Stimulated activated CD8-positive, alpha-beta memory T cell treated with anti-CD3 and anti-CD28 coated beads, Interleukin-2, amount 100 ng/mL, for 48 hours (primary cell): ENCODE results near the gene UNC5C.

Experiments used
- DNase-seq, 2 donors: peaks; one replicate each; pipeline ENCODE4 v3.0.0-alpha.2; 2020; ENCODE audit warnings: low read depth in 2 of 2

UNC5C gene

GRCh38 chr4:95546866-95547714, 1.7 kb downstream of the UNC5C start:
- DNase-seq: no peak

- DNase-seq: no peak
Observed at GRCh38 chr4:95546221-95546620, 2.6 kb downstream of the UNC5C start.

GRCh38 chr4:95545546-95545945, 3.2 kb downstream of the UNC5C start:
- no peak for DNase-seq

- DNase-seq: no peak
Observed at GRCh38 chr4:95544113-95545103, 4.4 kb downstream of the UNC5C start.

- DNase-seq: no peak
Observed at GRCh38 chr4:95541889-95542607, 6.7 kb downstream of the UNC5C start.

- DNase-seq: no peak
Observed at GRCh38 chr4:95541094-95541493, 7.7 kb downstream of the UNC5C start.

- no peak for DNase-seq
Observed at GRCh38 chr4:95540227-95540626, 8.5 kb downstream of the UNC5C start.

GRCh38 chr4:95539106-95539505, 9.7 kb downstream of the UNC5C start:
- no peak for DNase-seq

- DNase-seq: no peak
Observed at GRCh38 chr4:95537863-95538488, 10.8 kb downstream of the UNC5C start.

- no peak for DNase-seq
Observed at GRCh38 chr4:95537191-95537590, 11.6 kb downstream of the UNC5C start.

- DNase-seq: no peak
Observed at GRCh38 chr4:95536650-95537049, 12.1 kb downstream of the UNC5C start.

- DNase-seq: no peak
Observed at GRCh38 chr4:95535180-95535579, 13.6 kb downstream of the UNC5C start.

- DNase-seq: no peak
Observed at GRCh38 chr4:95534032-95534431, 14.7 kb downstream of the UNC5C start.

GRCh38 chr4:95533254-95533653, 15.5 kb downstream of the UNC5C start:
- DNase-seq: no peak

- DNase-seq: no peak
Observed at GRCh38 chr4:95532305-95532704, 16.5 kb downstream of the UNC5C start.

- DNase-seq: no peak
Observed at GRCh38 chr4:95531141-95531540, 17.6 kb downstream of the UNC5C start.

GRCh38 chr4:95529946-95530345, 18.8 kb downstream of the UNC5C start:
- no peak for DNase-seq

GRCh38 chr4:95528388-95528948, 20.3 kb downstream of the UNC5C start:
- DNase-seq: no peak

- DNase-seq: no peak
Observed at GRCh38 chr4:95526075-95526474, 22.7 kb downstream of the UNC5C start.

GRCh38 chr4:95524729-95525128, 24.0 kb downstream of the UNC5C start:
- no peak for DNase-seq

- no peak for DNase-seq
Observed at GRCh38 chr4:95524184-95524583, 24.6 kb downstream of the UNC5C start.
